ENCODE measurements around the gene TSHZ3.

TSHZ3 gene

GRCh38 chr19:31352296-31352781 is 3.1 kb upstream of the TSHZ3 start:
- Histone ChIP-seq H3K9ac (ENCODE audit: low read depth, low read length, poor library complexity, severe bottlenecking) (no peak overlapping the region), H3K4me2 (ENCODE audit: low read depth, low read length, poor library complexity, severe bottlenecking) (no peak overlapping the region), H3K9me2 (replicated peaks; ENCODE audit: low read depth, low read length) (no peaks in the 10 kb centered on the region), H3K27me3 (ENCODE audit: insufficient read depth, low read length, poor library complexity, severe bottlenecking) (no peaks in the 10 kb centered on the region), H3F3A (ENCODE audit: low read depth) (no peaks in the 10 kb centered on the region), H3K79me2 (ENCODE audit: insufficient read depth, low read length) (peaks cover 11% of the 10 kb centered on the region), H4K20me1 (ENCODE audit: insufficient read depth, low read length, poor library complexity, severe bottlenecking) (peaks cover 4% of the 10 kb centered on the region), H3K4me1 (ENCODE audit: insufficient read depth, low read length, poor library complexity, severe bottlenecking) (peaks cover 4% of the 10 kb centered on the region), H3K36me3 (ENCODE audit: insufficient read depth, low read length) (no peaks in the 10 kb centered on the region), H3K9me3 (ENCODE audit: insufficient read depth, low read depth, low read length) (no peaks in the 10 kb centered on the region), H2AFZ (ENCODE audit: low read length) (no peak overlapping the region), H3K4me3 (ENCODE audit: low read length, poor library complexity, severe bottlenecking) (no peak overlapping the region)
- TF ChIP-seq EZH2phosphoT487 (IDR thresholded peaks at IDR 0.05; ENCODE audit: borderline replicate concordance) (no peak), CTCF (conservative IDR thresholded peaks at IDR 0.05; ENCODE audit: low read length) (no peak)

- no peaks in the 10 kb centered on the region for H3K9me2 ChIP-seq (replicated peaks; ENCODE audit: low read depth, low read length)
- no peak overlapping the region for H3K4me2 ChIP-seq (ENCODE audit: low read depth, low read length, poor library complexity, severe bottlenecking)
- no peak overlapping the region for H3K9ac ChIP-seq (ENCODE audit: low read depth, low read length, poor library complexity, severe bottlenecking)
- H3K4me3 ChIP-seq (ENCODE audit: low read length, poor library complexity, severe bottlenecking) = no peak overlapping the region
- H3F3A ChIP-seq (ENCODE audit: low read depth) = no peaks in the 10 kb centered on the region
- H3K36me3 ChIP-seq (ENCODE audit: insufficient read depth, low read length) = no peaks in the 10 kb centered on the region
- H3K4me1 ChIP-seq (ENCODE audit: insufficient read depth, low read length, poor library complexity, severe bottlenecking) = peaks cover 4% of the 10 kb centered on the region
- peaks cover 4% of the 10 kb centered on the region for H4K20me1 ChIP-seq (ENCODE audit: insufficient read depth, low read length, poor library complexity, severe bottlenecking)
- H3K27me3 ChIP-seq (ENCODE audit: insufficient read depth, low read length, poor library complexity, severe bottlenecking) = no peaks in the 10 kb centered on the region
- H3K79me2 ChIP-seq (ENCODE audit: insufficient read depth, low read length) = peaks cover 13% of the 10 kb centered on the region
- TF ChIP-seq CTCF (conservative IDR thresholded peaks at IDR 0.05; ENCODE audit: low read length) (no peak), EZH2phosphoT487 (IDR thresholded peaks at IDR 0.05; ENCODE audit: borderline replicate concordance) (no peak)
- H2AFZ ChIP-seq (ENCODE audit: low read length) = no peak overlapping the region
- no peaks in the 10 kb centered on the region for H3K9me3 ChIP-seq (ENCODE audit: insufficient read depth, low read depth, low read length)
These were observed 2.6 kb upstream of the TSHZ3 start for GRCh38 chr19:31351855-31352195.

GRCh38 chr19:31351056-31351854 is 2.0 kb upstream of the TSHZ3 start:
- no peak for TF ChIP-seq CTCF (conservative IDR thresholded peaks at IDR 0.05; ENCODE audit: low read length)
- no peak for TF ChIP-seq EZH2phosphoT487 (IDR thresholded peaks at IDR 0.05; ENCODE audit: borderline replicate concordance)
- Histone ChIP-seq H3K4me1 (ENCODE audit: insufficient read depth, low read length, poor library complexity, severe bottlenecking) (peaks cover 4% of the 10 kb centered on the region), H3K9me2 (replicated peaks; ENCODE audit: low read depth, low read length) (no peaks in the 10 kb centered on the region), H3K36me3 (ENCODE audit: insufficient read depth, low read length) (no peaks in the 10 kb centered on the region), H2AFZ (ENCODE audit: low read length) (no peak overlapping the region), H3K79me2 (ENCODE audit: insufficient read depth, low read length) (peaks cover 14% of the 10 kb centered on the region), H3K9ac (ENCODE audit: low read depth, low read length, poor library complexity, severe bottlenecking) (no peak overlapping the region), H3F3A (ENCODE audit: low read depth) (no peaks in the 10 kb centered on the region), H3K4me3 (ENCODE audit: low read length, poor library complexity, severe bottlenecking) (peak overlapping the region; percentile 66), H4K20me1 (ENCODE audit: insufficient read depth, low read length, poor library complexity, severe bottlenecking) (peaks cover 4% of the 10 kb centered on the region), H3K9me3 (ENCODE audit: insufficient read depth, low read depth, low read length) (no peaks in the 10 kb centered on the region), H3K4me2 (ENCODE audit: low read depth, low read length, poor library complexity, severe bottlenecking) (peak overlapping the region; percentile 64), H3K27me3 (ENCODE audit: insufficient read depth, low read length, poor library complexity, severe bottlenecking) (no peaks in the 10 kb centered on the region)

Data from Loucy (cell line).